Mesothelial cell of epicardium (in vitro differentiated cells): ENCODE data around the gene DMBT1. TPM values are rescaled to one million over a fixed set of nuclear protein-coding genes. Genes with fewer than 3 reads are reported as not detected.

Source experiments
- DNase-seq, 2 experiments: peaks; one replicate each; pipeline ENCODE4 v3.0.0; 2021; ENCODE audit warnings: low spot score in 2 of 2; ENCODE audit not compliant: unreplicated experiment in 2 of 2
- H3K27ac Mint-ChIP-seq: 2 replicates; pipeline ENCODE4 v1.8.0; 2021; ENCODE audit warnings: mixed read lengths
- H3K27me3 Mint-ChIP-seq: 2 replicates; pipeline ENCODE4 v1.8.0; 2021; ENCODE audit warnings: low read depth, mixed read lengths
- H3K36me3 Mint-ChIP-seq: 2 replicates; pipeline ENCODE4 v1.8.0; 2021; ENCODE audit warnings: mixed read lengths
- H3K4me1 Mint-ChIP-seq: 2 replicates; pipeline ENCODE4 v1.8.0; 2021; ENCODE audit warnings: mixed read lengths
- H3K4me3 Mint-ChIP-seq: 2 replicates; pipeline ENCODE4 v1.8.0; 2021; ENCODE audit warnings: mild to moderate bottlenecking, moderate library complexity, mixed read lengths
- H3K9me3 Mint-ChIP-seq: 2 replicates; pipeline ENCODE4 v1.8.0; 2021; ENCODE audit warnings: mixed read lengths
- total RNA-seq: library from RNA; stranded (reverse); gene quantifications from 3 replicates; pipeline ENCODE4 v1.2.1, GENCODE V29; 2021
- TF ChIP-seq, protein P1 (sequence below): fragments of 200-600 bp; sonication (generic); IDR thresholded peaks from one replicate; pipeline ENCODE4 v1.5.0; 2021; ENCODE audit warnings: antibody characterized with exemption; ENCODE audit not compliant: unreplicated experiment

Gene DMBT1
- total RNA-seq, 1 donor from 2014 or later = not detected

DNA sequence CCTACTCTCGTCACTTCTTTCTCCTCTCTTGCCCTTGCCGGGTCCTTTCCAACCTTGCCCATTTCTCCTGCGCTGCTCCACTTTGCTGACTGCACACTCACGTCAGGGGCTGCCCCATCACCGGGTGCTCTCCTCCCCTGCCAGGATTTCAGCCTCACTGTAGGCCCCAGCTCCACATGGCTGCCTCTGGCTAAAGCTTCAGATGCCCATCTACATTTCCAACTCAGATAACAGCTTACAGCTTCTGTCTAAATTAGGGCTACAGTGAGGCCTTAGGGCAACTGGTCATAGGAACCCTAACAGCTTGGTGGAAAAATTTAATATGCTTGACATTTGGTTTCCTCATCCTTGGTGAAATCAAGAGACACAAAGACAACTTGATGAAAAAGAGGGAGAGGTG lies 113.2 kb downstream of the DMBT1 start:
- no peaks in the 10 kb centered on the region for H3K36me3 Mint-ChIP-seq
- TF ChIP-seq, protein P1, sequence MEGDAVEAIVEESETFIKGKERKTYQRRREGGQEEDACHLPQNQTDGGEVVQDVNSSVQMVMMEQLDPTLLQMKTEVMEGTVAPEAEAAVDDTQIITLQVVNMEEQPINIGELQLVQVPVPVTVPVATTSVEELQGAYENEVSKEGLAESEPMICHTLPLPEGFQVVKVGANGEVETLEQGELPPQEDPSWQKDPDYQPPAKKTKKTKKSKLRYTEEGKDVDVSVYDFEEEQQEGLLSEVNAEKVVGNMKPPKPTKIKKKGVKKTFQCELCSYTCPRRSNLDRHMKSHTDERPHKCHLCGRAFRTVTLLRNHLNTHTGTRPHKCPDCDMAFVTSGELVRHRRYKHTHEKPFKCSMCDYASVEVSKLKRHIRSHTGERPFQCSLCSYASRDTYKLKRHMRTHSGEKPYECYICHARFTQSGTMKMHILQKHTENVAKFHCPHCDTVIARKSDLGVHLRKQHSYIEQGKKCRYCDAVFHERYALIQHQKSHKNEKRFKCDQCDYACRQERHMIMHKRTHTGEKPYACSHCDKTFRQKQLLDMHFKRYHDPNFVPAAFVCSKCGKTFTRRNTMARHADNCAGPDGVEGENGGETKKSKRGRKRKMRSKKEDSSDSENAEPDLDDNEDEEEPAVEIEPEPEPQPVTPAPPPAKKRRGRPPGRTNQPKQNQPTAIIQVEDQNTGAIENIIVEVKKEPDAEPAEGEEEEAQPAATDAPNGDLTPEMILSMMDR = no peak
- H3K4me1 Mint-ChIP-seq = peaks cover 4% of the 10 kb centered on the region
- H3K4me3 Mint-ChIP-seq = no peak overlapping the region
- DNase-seq = no peak
- H3K27ac Mint-ChIP-seq = no peak overlapping the region
- H3K27me3 Mint-ChIP-seq = peaks cover 37% of the 10 kb centered on the region
- no peaks in the 10 kb centered on the region for H3K9me3 Mint-ChIP-seq

DNA sequence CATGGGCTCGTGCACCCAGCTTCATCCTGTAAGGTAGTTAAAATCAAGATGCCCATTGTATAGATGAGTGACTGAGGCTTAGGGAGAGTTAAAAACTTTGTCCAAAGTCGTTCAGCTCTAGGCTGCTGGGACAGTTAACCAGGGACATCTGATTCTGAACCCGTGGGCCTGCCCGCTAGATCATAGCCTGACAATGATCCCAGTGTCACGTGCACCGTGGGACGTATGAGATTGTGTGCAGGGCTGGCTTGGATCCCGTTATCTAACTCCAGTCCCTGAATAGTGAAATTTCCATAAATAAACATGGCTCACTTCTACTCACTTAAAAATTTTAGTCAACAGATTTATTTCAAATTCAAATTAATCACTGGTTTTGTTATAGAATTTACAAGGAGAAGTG lies 114.2 kb downstream of the DMBT1 start:
- TF ChIP-seq, protein P1 = no peak
- Mint-ChIP-seq H3K9me3 (no peaks in the 10 kb centered on the region), H3K4me1 (peaks cover 2% of the 10 kb centered on the region), H3K36me3 (no peaks in the 10 kb centered on the region), H3K27ac (no peak overlapping the region), H3K4me3 (no peak overlapping the region), H3K27me3 (peaks cover 38% of the 10 kb centered on the region)
- DNase-seq = no peak

DNA sequence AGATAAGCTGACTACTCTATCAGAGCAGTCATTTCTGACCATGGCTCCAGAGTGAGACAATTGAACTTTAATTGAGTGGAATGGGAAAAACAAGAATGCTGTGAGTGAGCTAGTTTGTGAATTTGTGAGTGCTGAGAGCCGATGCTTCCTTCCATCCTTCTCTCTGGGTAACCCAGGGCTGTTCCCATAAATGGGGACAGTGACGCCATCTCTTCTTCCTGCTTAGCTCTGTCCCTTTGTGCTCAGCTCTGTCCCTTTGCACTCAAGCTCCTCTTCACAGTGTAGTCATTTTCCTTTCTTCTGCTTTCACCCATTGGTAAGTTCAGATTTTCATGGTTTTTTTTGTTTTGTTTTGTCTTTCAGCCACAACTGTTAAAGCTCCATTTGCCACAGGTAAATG lies 114.7 kb downstream of the DMBT1 start:
- no peak overlapping the region for H3K4me3 Mint-ChIP-seq
- no peaks in the 10 kb centered on the region for H3K36me3 Mint-ChIP-seq
- TF ChIP-seq, protein P1 = no peak
- DNase-seq = no peak
- H3K4me1 Mint-ChIP-seq = no peaks in the 10 kb centered on the region
- peaks cover 38% of the 10 kb centered on the region for H3K27me3 Mint-ChIP-seq
- no peaks in the 10 kb centered on the region for H3K9me3 Mint-ChIP-seq
- H3K27ac Mint-ChIP-seq = no peak overlapping the region

DNA sequence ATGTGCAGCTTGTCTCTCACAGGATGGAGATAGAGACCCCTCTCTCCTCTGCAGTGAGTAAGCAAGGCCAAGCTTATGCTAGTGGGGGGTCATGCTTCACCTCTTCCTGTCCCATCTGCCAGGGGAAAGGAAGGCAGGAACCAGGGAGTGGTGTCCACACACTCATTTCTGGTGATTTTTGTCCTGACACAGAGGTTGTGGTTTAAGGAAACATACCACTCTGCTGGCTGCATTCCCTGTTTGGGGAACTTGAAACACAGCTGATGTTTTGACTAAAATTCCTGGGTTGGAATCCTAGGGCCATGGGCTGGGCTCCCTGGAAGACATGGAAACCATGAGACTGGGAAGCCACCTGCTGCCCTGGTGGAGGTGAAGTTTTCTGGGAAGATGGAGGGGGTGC lies 117.7 kb downstream of the DMBT1 start:
- no peak for DNase-seq
- Mint-ChIP-seq H3K4me3 (no peak overlapping the region), H3K27ac (no peak overlapping the region), H3K4me1 (no peaks in the 10 kb centered on the region), H3K36me3 (no peaks in the 10 kb centered on the region), H3K27me3 (peaks cover 38% of the 10 kb centered on the region), H3K9me3 (no peaks in the 10 kb centered on the region)
- TF ChIP-seq, protein P1 = no peak

DNA sequence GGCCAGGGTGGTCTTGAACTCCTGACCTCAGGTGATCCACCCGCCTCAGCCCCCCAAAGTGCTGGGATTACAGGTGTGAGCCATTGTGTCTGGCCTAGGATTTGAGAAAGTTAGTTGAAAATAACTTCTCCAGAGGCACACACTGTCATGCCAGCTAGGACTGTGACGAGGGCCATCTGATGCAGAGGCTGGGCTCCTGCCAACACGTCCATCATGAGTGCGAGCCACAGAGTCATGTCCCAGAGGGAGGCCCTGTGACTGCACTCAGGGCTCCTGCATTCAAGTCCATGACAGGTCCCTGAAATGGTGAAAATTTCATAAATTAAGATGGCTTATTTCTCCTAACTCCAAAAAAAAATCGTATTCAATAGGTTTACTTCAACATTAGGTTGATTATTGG lies 122.0 kb downstream of the DMBT1 start:
- H3K27ac Mint-ChIP-seq = no peak overlapping the region
- H3K27me3 Mint-ChIP-seq = peaks cover 44% of the 10 kb centered on the region
- H3K9me3 Mint-ChIP-seq = peaks cover 4% of the 10 kb centered on the region
- H3K4me1 Mint-ChIP-seq = no peaks in the 10 kb centered on the region
- no peak for DNase-seq
- no peak overlapping the region for H3K4me3 Mint-ChIP-seq
- TF ChIP-seq, protein P1 = no peak
- H3K36me3 Mint-ChIP-seq = no peaks in the 10 kb centered on the region
